H9 (cell line): ENCODE data around the gene DUS2. TPM values are rescaled to one million over a fixed set of nuclear protein-coding genes. Genes with fewer than 3 reads are reported as not detected.
A peak's percentile ranks its signal among the peaks of the same experiment; 100 is the strongest.

Experiments used
- DNase-seq: peaks from one replicate; pipeline ENCODE4 v3.0.0-alpha.2; 2017
- H2AFZ ChIP-seq: one replicate; pipeline ENCODE4 v1.6.1; 2013; ENCODE audit warnings: mild to moderate bottlenecking, low read length, control low read depth, moderate library complexity
- H2AK5ac ChIP-seq: 2 replicates; pipeline ENCODE4 v1.6.1; 2013; ENCODE audit warnings: low read length, control low read depth, mixed read lengths; ENCODE audit not compliant: insufficient read length
- H2BK120ac ChIP-seq: one replicate; pipeline ENCODE4 v1.6.1; 2013; ENCODE audit warnings: low read depth, mild to moderate bottlenecking, low read length, control low read depth, inconsistent platforms; ENCODE audit not compliant: poor library complexity, severe bottlenecking
- H2BK12ac ChIP-seq: 2 replicates; pipeline ENCODE4 v1.6.1; 2013; ENCODE audit warnings: low read length, control low read depth, mixed read lengths, low read depth; ENCODE audit not compliant: insufficient read length
- H2BK15ac ChIP-seq: 2 replicates; pipeline ENCODE4 v1.6.1; 2013; ENCODE audit warnings: low read depth, low read length, control low read depth
- H2BK20ac ChIP-seq: one replicate; pipeline ENCODE4 v1.6.1; 2013; ENCODE audit warnings: low read depth, mild to moderate bottlenecking, low read length, control low read depth, inconsistent platforms; ENCODE audit not compliant: poor library complexity, severe bottlenecking
- H2BK5ac ChIP-seq: 2 replicates; pipeline ENCODE4 v1.6.1; 2013; ENCODE audit warnings: low read length, control low read depth, mixed read lengths; ENCODE audit not compliant: insufficient read length
- H3K14ac ChIP-seq: 2 replicates; pipeline ENCODE4 v1.6.1; 2013; ENCODE audit warnings: low read length, control low read depth; ENCODE audit not compliant: insufficient read depth
- H3K18ac ChIP-seq: 2 replicates; pipeline ENCODE4 v1.6.1; 2013; ENCODE audit warnings: low read depth, mild to moderate bottlenecking, mixed read lengths, low read length, control low read depth; ENCODE audit not compliant: insufficient read length
- H3K23ac ChIP-seq: 2 replicates; pipeline ENCODE4 v1.6.1; 2013; ENCODE audit warnings: low read length, control low read depth, mixed read lengths, low read depth; ENCODE audit not compliant: insufficient read length
- H3K23me2 ChIP-seq: 2 replicates; pipeline ENCODE4 v1.6.1; 2013; ENCODE audit warnings: low read depth, mild to moderate bottlenecking, mixed read lengths, low read length, control low read depth; ENCODE audit not compliant: insufficient read length, poor library complexity, severe bottlenecking
- H3K27ac ChIP-seq: 2 replicates; pipeline ENCODE4 v1.5.1; 2013; ENCODE audit warnings: low read length, control low read depth, mixed read lengths, low read depth; ENCODE audit not compliant: insufficient read length
- H3K27me3 ChIP-seq: 2 replicates; pipeline ENCODE4 v1.6.1; 2013; ENCODE audit warnings: low read length, control low read depth, inconsistent platforms; ENCODE audit not compliant: insufficient read depth
- H3K4ac ChIP-seq: 2 replicates; pipeline ENCODE4 v1.6.1; 2013; ENCODE audit warnings: low read depth, mild to moderate bottlenecking, control low read depth, inconsistent platforms, low read length, moderate library complexity
- H3K4me1 ChIP-seq: 2 replicates; pipeline ENCODE4 v1.6.1; 2013; ENCODE audit warnings: low read length, control low read depth, inconsistent platforms; ENCODE audit not compliant: insufficient read depth
- H3K4me2 ChIP-seq: 2 replicates; pipeline ENCODE4 v1.6.1; 2013; ENCODE audit warnings: low read length, control low read depth, mixed read lengths; ENCODE audit not compliant: insufficient read length, insufficient read depth
- H3K56ac ChIP-seq: 2 replicates; pipeline ENCODE4 v1.6.1; 2013; ENCODE audit warnings: low read depth, mild to moderate bottlenecking, mixed read lengths, low read length, control low read depth; ENCODE audit not compliant: insufficient read length
- H3K79me1 ChIP-seq: 2 replicates; pipeline ENCODE4 v1.6.1; 2013; ENCODE audit warnings: low read depth, mild to moderate bottlenecking, moderate library complexity, low read length, control low read depth, inconsistent platforms; ENCODE audit not compliant: insufficient read depth, poor library complexity, severe bottlenecking
- H3K79me2 ChIP-seq: 2 replicates; pipeline ENCODE4 v1.6.1; 2013; ENCODE audit warnings: low read length, control low read depth, inconsistent platforms; ENCODE audit not compliant: insufficient read depth
- H3K9ac ChIP-seq: 2 replicates; pipeline ENCODE4 v1.6.1; 2013; ENCODE audit warnings: low read length, control low read depth, mixed read lengths; ENCODE audit not compliant: insufficient read length; ENCODE audit errors: extremely low read depth
- H3K9me3 ChIP-seq: one replicate; pipeline ENCODE4 v1.6.1; 2013; ENCODE audit warnings: low read depth, low read length, inconsistent platforms; ENCODE audit not compliant: control insufficient read depth
- H3T11ph ChIP-seq: one replicate; pipeline ENCODE4 v1.6.1; 2013; ENCODE audit warnings: mild to moderate bottlenecking, low read length, control low read depth, inconsistent platforms
- H4K20me1 ChIP-seq: one replicate; pipeline ENCODE4 v1.6.1; 2013; ENCODE audit not compliant: control insufficient read depth, insufficient read length, insufficient read depth
- H4K5ac ChIP-seq: 2 replicates; pipeline ENCODE4 v1.6.1; 2013; ENCODE audit warnings: low read depth, mild to moderate bottlenecking, mixed read lengths, low read length, control low read depth; ENCODE audit not compliant: insufficient read length
- H4K8ac ChIP-seq: replicated peaks from 2 replicates; pipeline ENCODE4 v1.6.1; 2013; ENCODE audit warnings: low read length, control low read depth, mixed read lengths, low read depth; ENCODE audit not compliant: insufficient read length
- H4K91ac ChIP-seq: 2 replicates; pipeline ENCODE4 v1.6.1; 2013; ENCODE audit warnings: low read depth, mild to moderate bottlenecking, moderate library complexity, mixed read lengths, low read length, control low read depth; ENCODE audit not compliant: insufficient read length
- H3K27ac Mint-ChIP-seq, 3 experiments: 2 replicates in 2 of 3; 3 replicates in 1 of 3; pipeline ENCODE4 v1.8.0; 2020 to 2021; ENCODE audit warnings: mixed read lengths in 3 of 3, mild to moderate bottlenecking in 1 of 3, moderate library complexity in 1 of 3
- H3K27me3 Mint-ChIP-seq: 2 replicates; pipeline ENCODE4 v1.8.0; 2021; ENCODE audit warnings: low read depth, mild to moderate bottlenecking, moderate library complexity, mixed read lengths
- H3K36me3 Mint-ChIP-seq, 3 experiments: 2 replicates in 2 of 3; 3 replicates in 1 of 3; pipeline ENCODE4 v1.8.0; 2020 to 2021; ENCODE audit warnings: low read depth in 3 of 3, mixed read lengths in 3 of 3; ENCODE audit not compliant: insufficient read depth in 1 of 3
- H3K4me1 Mint-ChIP-seq, 2 experiments: 2 replicates each; pipeline ENCODE4 v1.8.0; 2020; ENCODE audit warnings: mixed read lengths in 2 of 2
- H3K4me3 Mint-ChIP-seq, 2 experiments: 2 replicates in 1 of 2; 3 replicates in 1 of 2; pipeline ENCODE4 v1.8.0; 2020 to 2021; ENCODE audit warnings: mild to moderate bottlenecking in 2 of 2, mixed read lengths in 2 of 2, moderate library complexity in 1 of 2
- H3K9me3 Mint-ChIP-seq, 2 experiments: 2 replicates in 1 of 2; 3 replicates in 1 of 2; pipeline ENCODE4 v1.8.0; 2020; ENCODE audit warnings: mild to moderate bottlenecking in 2 of 2, mixed read lengths in 2 of 2, moderate library complexity in 1 of 2
- WGBS: extraction: QIAGEN DNeasy Blood & Tissue Kit; methylation state at CpG from one replicate; pipeline ENCODE4 v1.1.7; 2013; ENCODE audit warnings: missing lambda C conversion rate, low lambda C conversion rate, mixed read lengths; ENCODE audit not compliant: insufficient read length; ENCODE audit errors: extremely low coverage; 5-methylcytosine and 5-hydroxymethylcytosine counted together
- total RNA-seq: library from RNA; stranded (reverse); gene quantifications from 2 replicates; pipeline ENCODE4 v1.2.1, GENCODE V29; 2021
- TF ChIP-seq, protein P1 (sequence below): fragments of 200-600 bp; sonication (generic); conservative IDR thresholded peaks from 3 replicates; pipeline ENCODE4 v1.8.0; 2021; ENCODE audit warnings: antibody characterized with exemption, mild to moderate bottlenecking

The DUS2 gene
- total RNA-seq, 1 experiment from 2014 or later, result 28.5 TPM

DNA sequence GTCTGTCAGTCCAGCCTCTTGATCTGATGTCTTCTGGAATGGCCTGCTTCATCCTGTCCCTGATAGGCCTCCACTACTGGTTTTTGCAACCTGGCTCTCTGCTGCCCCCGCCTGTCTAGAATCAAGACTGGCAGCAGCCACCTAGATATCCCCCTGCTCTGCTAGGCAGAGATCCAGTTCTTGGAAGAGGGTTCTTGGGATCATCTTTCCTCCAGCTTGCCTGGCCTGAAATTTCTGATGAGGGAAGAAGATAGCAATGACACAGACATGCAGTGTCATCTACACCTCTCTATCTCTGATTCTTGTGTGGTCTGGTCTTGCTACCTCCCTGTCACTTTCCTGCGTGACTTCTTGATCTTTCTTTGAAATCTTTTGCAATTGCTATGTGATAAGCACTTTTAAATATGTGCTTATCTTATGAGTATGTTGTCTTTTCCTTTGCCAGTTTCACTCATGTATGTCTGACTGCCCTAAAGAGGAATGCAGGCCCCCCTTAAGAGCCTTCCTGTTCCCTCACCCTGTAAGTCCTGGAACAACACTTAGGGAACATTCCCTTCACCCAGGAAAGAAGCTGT is 41.8 kb downstream of the DUS2 start:
- Histone ChIP-seq H3K23me2 (no peaks in the 10 kb centered on the region), H2BK5ac (no peak overlapping the region), H3K56ac (no peak overlapping the region), H3K27me3 (no peaks in the 10 kb centered on the region), H3T11ph (no peak overlapping the region), H4K91ac (no peak overlapping the region), H4K8ac (no peak overlapping the region), H2BK20ac (no peak overlapping the region), H4K20me1 (no peaks in the 10 kb centered on the region), H3K23ac (no peak overlapping the region), H4K5ac (no peak overlapping the region), H3K27ac (no peak overlapping the region), H2BK15ac (no peak overlapping the region), H2BK12ac (no peak overlapping the region), H3K4ac (no peak overlapping the region), H3K4me1 (no peaks in the 10 kb centered on the region), H3K9ac (no peak overlapping the region), H3K79me1 (no peaks in the 10 kb centered on the region), H2AK5ac (no peak overlapping the region), H3K4me2 (no peak overlapping the region), H2AFZ (no peak overlapping the region), H3K79me2 (no peaks in the 10 kb centered on the region), H3K14ac (no peak overlapping the region), H2BK120ac (no peak overlapping the region), H3K9me3 (no peaks in the 10 kb centered on the region), H3K18ac (no peak overlapping the region)
- no peaks in the 10 kb centered on the region for H3K9me3 Mint-ChIP-seq
- peaks cover 3 to 35% (median 17%) of the 10 kb centered on the region in 3 experiments; a peak in 6 of 7 replicates for H3K36me3 Mint-ChIP-seq
- H3K4me3 Mint-ChIP-seq, result no peak overlapping the region; a peak in 2 of 5 replicates
- H3K4me1 Mint-ChIP-seq, result no peaks in the 10 kb centered on the region
- peak; percentile 77 for DNase-seq
- no peak overlapping the region; a peak in 2 of 7 replicates for H3K27ac Mint-ChIP-seq
- TF ChIP-seq, protein P1, sequence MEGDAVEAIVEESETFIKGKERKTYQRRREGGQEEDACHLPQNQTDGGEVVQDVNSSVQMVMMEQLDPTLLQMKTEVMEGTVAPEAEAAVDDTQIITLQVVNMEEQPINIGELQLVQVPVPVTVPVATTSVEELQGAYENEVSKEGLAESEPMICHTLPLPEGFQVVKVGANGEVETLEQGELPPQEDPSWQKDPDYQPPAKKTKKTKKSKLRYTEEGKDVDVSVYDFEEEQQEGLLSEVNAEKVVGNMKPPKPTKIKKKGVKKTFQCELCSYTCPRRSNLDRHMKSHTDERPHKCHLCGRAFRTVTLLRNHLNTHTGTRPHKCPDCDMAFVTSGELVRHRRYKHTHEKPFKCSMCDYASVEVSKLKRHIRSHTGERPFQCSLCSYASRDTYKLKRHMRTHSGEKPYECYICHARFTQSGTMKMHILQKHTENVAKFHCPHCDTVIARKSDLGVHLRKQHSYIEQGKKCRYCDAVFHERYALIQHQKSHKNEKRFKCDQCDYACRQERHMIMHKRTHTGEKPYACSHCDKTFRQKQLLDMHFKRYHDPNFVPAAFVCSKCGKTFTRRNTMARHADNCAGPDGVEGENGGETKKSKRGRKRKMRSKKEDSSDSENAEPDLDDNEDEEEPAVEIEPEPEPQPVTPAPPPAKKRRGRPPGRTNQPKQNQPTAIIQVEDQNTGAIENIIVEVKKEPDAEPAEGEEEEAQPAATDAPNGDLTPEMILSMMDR, result peak; percentile 84
- WGBS, result no CpG with 5 or more reads among the region's 2 CpGs
- no peaks in the 10 kb centered on the region for H3K27me3 Mint-ChIP-seq
